Measurements from ENCODE around the gene RHOT1.
A peak's percentile ranks its signal among the peaks of the same experiment; 100 is the strongest.
"Not testable (repeated sequence)": the region's sequence is repeated elsewhere in the genome, so short reads cannot be mapped to it uniquely, and the experiment has no call there.

Gene RHOT1

GRCh38 chr17:32142038-32142856, at the start of gene RHOT1:
RHOT1 (plus strand) TSS chr17:32142502; CDS start chr17:32142693, 191 bp downstream.
- peak; percentile 85 for DNase-seq

GRCh38 chr17:32099686-32100085, 42.6 kb upstream of the RHOT1 start:
- no peak for DNase-seq

- not testable (repeated sequence) for DNase-seq
Measured at GRCh38 chr17:32100323-32100722, 42.0 kb upstream of the RHOT1 start.

- DNase-seq, result no peak
Measured at GRCh38 chr17:32100971-32101631, 41.2 kb upstream of the RHOT1 start.

- DNase-seq, result no peak
Measured at GRCh38 chr17:32102172-32102571, 40.1 kb upstream of the RHOT1 start.

GRCh38 chr17:32102646-32103186, 39.6 kb upstream of the RHOT1 start:
- no peak for DNase-seq

- DNase-seq, result no peak
Measured at GRCh38 chr17:32103476-32104113, 38.7 kb upstream of the RHOT1 start.

- no peak for DNase-seq
Measured at GRCh38 chr17:32104158-32104557, 38.1 kb upstream of the RHOT1 start.

- DNase-seq, result not testable (repeated sequence)
Measured at GRCh38 chr17:32106471-32106981, 35.8 kb upstream of the RHOT1 start.

GRCh38 chr17:32107194-32107593, 35.1 kb upstream of the RHOT1 start:
- DNase-seq, result not testable (repeated sequence)

GRCh38 chr17:32110596-32110995, 31.7 kb upstream of the RHOT1 start:
- DNase-seq, result no peak

GRCh38 chr17:32111141-32111771, 31.0 kb upstream of the RHOT1 start:
- DNase-seq, result peak; percentile 50

GRCh38 chr17:32112416-32112815, 29.9 kb upstream of the RHOT1 start:
- DNase-seq, result no peak

GRCh38 chr17:32114536-32114935, 27.8 kb upstream of the RHOT1 start:
- no peak for DNase-seq

- not testable (repeated sequence) for DNase-seq
Measured at GRCh38 chr17:32115546-32115945, 26.8 kb upstream of the RHOT1 start.

- DNase-seq, result no peak
Measured at GRCh38 chr17:32116937-32117336, 25.4 kb upstream of the RHOT1 start.

GRCh38 chr17:32117399-32117798, 24.9 kb upstream of the RHOT1 start:
- no peak for DNase-seq

- DNase-seq, result not testable (repeated sequence)
Measured at GRCh38 chr17:32118088-32118487, 24.2 kb upstream of the RHOT1 start.

- DNase-seq, result no peak
Measured at GRCh38 chr17:32118835-32119234, 23.5 kb upstream of the RHOT1 start.

- no peak for DNase-seq
Measured at GRCh38 chr17:32120141-32120540, 22.2 kb upstream of the RHOT1 start.

- no peak for DNase-seq
Measured at GRCh38 chr17:32120716-32121115, 21.6 kb upstream of the RHOT1 start.

GRCh38 chr17:32123782-32124181, 18.5 kb upstream of the RHOT1 start:
- no peak for DNase-seq
